ENCODE data around the gene FBN1.
A peak's percentile ranks its signal among the peaks of the same experiment; 100 is the strongest.

The FBN1 gene

GRCh38 chr15:48433226-48433886 is 212.2 kb downstream of the FBN1 start:
- H3K4me2 ChIP-seq (ENCODE audit: low read length, poor library complexity, severe bottlenecking), result no peak overlapping the region
- H2BK12ac ChIP-seq (ENCODE audit: low read length in 2 of 2), result no peak overlapping the region
- no peak overlapping the region for H4K91ac ChIP-seq (ENCODE audit: low read length)
- H3K4ac ChIP-seq (ENCODE audit: low read depth in 1 of 2, low read length in 2 of 2), result no peak overlapping the region
- peak overlapping the region; percentile 43 for H3K9ac ChIP-seq (ENCODE audit: low read length)
- H3K27me3 ChIP-seq (ENCODE audit: control insufficient read depth in 1 of 2, insufficient read depth in 1 of 2, low read length in 2 of 2), result no peaks in the 10 kb centered on the region
- H3K4me1 ChIP-seq (ENCODE audit: control insufficient read depth, insufficient read depth, low read depth, low read length), result no peaks in the 10 kb centered on the region
- H2AFZ ChIP-seq (ENCODE audit: low read depth, low read length), result no peak overlapping the region
- H2AK5ac ChIP-seq (ENCODE audit: low read length, severe bottlenecking), result no peak overlapping the region
- 80% methylated on average over 3 of the region's 3 CpGs for WGBS
- H2BK120ac ChIP-seq (ENCODE audit: low read depth, low read length), result no peak overlapping the region
- no peak overlapping the region for H2BK5ac ChIP-seq (ENCODE audit: low read depth, low read length, poor library complexity, severe bottlenecking)
- H3K36me3 ChIP-seq (ENCODE audit: control insufficient read depth in 1 of 2, insufficient read depth in 2 of 2, low read depth in 1 of 2, low read length in 2 of 2), result peaks cover 29 to 96% of the 10 kb centered on the region in 2 experiments
- H2BK15ac ChIP-seq (ENCODE audit: low read depth, poor library complexity, severe bottlenecking), result no peak overlapping the region
- DNase-seq, result no peak
- H3K79me1 ChIP-seq (replicated peaks; ENCODE audit: low read length, poor library complexity, severe bottlenecking), result peaks cover 9% of the 10 kb centered on the region
- no peak overlapping the region for H3K14ac ChIP-seq (ENCODE audit: low read length in 2 of 2)
- no peak overlapping the region for H3K27ac ChIP-seq (ENCODE audit: low read length, poor library complexity, severe bottlenecking)
- no peaks in the 10 kb centered on the region for H3K9me3 ChIP-seq (ENCODE audit: control insufficient read depth, low read length)
- H3K23ac ChIP-seq (ENCODE audit: low read length in 2 of 2), result no peak overlapping the region
- no peak overlapping the region for H4K8ac ChIP-seq (ENCODE audit: low read length)
- no peak overlapping the region for H3K18ac ChIP-seq (ENCODE audit: low read depth in 1 of 2, low read length in 2 of 2)
- H3K4me3 ChIP-seq (ENCODE audit: insufficient read depth in 1 of 2, low read depth in 1 of 2, low read length in 2 of 2), result peak overlapping the region in 1 of 2 experiments; percentile 8

- Histone ChIP-seq H3K9me3 (ENCODE audit: control insufficient read depth, low read length) (no peaks in the 10 kb centered on the region), H2BK15ac (ENCODE audit: low read depth, poor library complexity, severe bottlenecking) (no peak overlapping the region), H4K8ac (ENCODE audit: low read length) (no peak overlapping the region), H3K36me3 (ENCODE audit: control insufficient read depth in 1 of 2, insufficient read depth in 2 of 2, low read depth in 1 of 2, low read length in 2 of 2) (peaks cover 31 to 96% of the 10 kb centered on the region in 2 experiments), H3K18ac (ENCODE audit: low read depth in 1 of 2, low read length in 2 of 2) (no peak overlapping the region), H3K23ac (ENCODE audit: low read length in 2 of 2) (no peak overlapping the region), H2AFZ (ENCODE audit: low read depth, low read length) (no peak overlapping the region), H3K79me1 (replicated peaks; ENCODE audit: low read length, poor library complexity, severe bottlenecking) (peaks cover 9% of the 10 kb centered on the region), H2AK5ac (ENCODE audit: low read length, severe bottlenecking) (no peak overlapping the region), H3K14ac (ENCODE audit: low read length in 2 of 2) (no peak overlapping the region), H4K91ac (ENCODE audit: low read length) (no peak overlapping the region), H2BK12ac (ENCODE audit: low read length in 2 of 2) (no peak overlapping the region), H2BK120ac (ENCODE audit: low read depth, low read length) (no peak overlapping the region), H3K4ac (ENCODE audit: low read depth in 1 of 2, low read length in 2 of 2) (no peak overlapping the region), H3K4me2 (ENCODE audit: low read length, poor library complexity, severe bottlenecking) (no peak overlapping the region), H3K4me3 (ENCODE audit: insufficient read depth in 1 of 2, low read depth in 1 of 2, low read length in 2 of 2) (no peak overlapping the region), H3K4me1 (ENCODE audit: control insufficient read depth, insufficient read depth, low read depth, low read length) (no peaks in the 10 kb centered on the region), H2BK5ac (ENCODE audit: low read depth, low read length, poor library complexity, severe bottlenecking) (no peak overlapping the region), H3K9ac (ENCODE audit: low read length) (peak overlapping the region; percentile 43), H3K27ac (ENCODE audit: low read length, poor library complexity, severe bottlenecking) (no peak overlapping the region), H3K27me3 (ENCODE audit: control insufficient read depth in 1 of 2, insufficient read depth in 1 of 2, low read length in 2 of 2) (no peaks in the 10 kb centered on the region)
- no peak for DNase-seq
- WGBS, result 90% methylated on average over 6 of the region's 7 CpGs
These were observed 212.8 kb downstream of the FBN1 start for GRCh38 chr15:48432688-48433087.

- Histone ChIP-seq H3K4me3 (ENCODE audit: insufficient read depth in 1 of 2, low read depth in 1 of 2, low read length in 2 of 2) (no peak overlapping the region), H4K8ac (ENCODE audit: low read length) (no peak overlapping the region), H3K4me2 (ENCODE audit: low read length, poor library complexity, severe bottlenecking) (no peak overlapping the region), H3K36me3 (ENCODE audit: control insufficient read depth in 1 of 2, insufficient read depth in 2 of 2, low read depth in 1 of 2, low read length in 2 of 2) (peaks cover 33 to 99% of the 10 kb centered on the region in 2 experiments), H2AFZ (ENCODE audit: low read depth, low read length) (no peak overlapping the region), H2AK5ac (ENCODE audit: low read length, severe bottlenecking) (no peak overlapping the region), H2BK15ac (ENCODE audit: low read depth, poor library complexity, severe bottlenecking) (no peak overlapping the region), H3K9ac (ENCODE audit: low read length) (peak overlapping the region; percentile 69), H3K18ac (ENCODE audit: low read depth in 1 of 2, low read length in 2 of 2) (no peak overlapping the region), H3K27ac (ENCODE audit: low read length, poor library complexity, severe bottlenecking) (no peak overlapping the region), H2BK120ac (ENCODE audit: low read depth, low read length) (no peak overlapping the region), H2BK5ac (ENCODE audit: low read depth, low read length, poor library complexity, severe bottlenecking) (no peak overlapping the region), H3K14ac (ENCODE audit: low read length in 2 of 2) (no peak overlapping the region), H3K23ac (ENCODE audit: low read length in 2 of 2) (no peak overlapping the region), H3K4ac (ENCODE audit: low read depth in 1 of 2, low read length in 2 of 2) (no peak overlapping the region), H3K9me3 (ENCODE audit: control insufficient read depth, low read length) (no peaks in the 10 kb centered on the region), H3K27me3 (ENCODE audit: control insufficient read depth in 1 of 2, insufficient read depth in 1 of 2, low read length in 2 of 2) (no peaks in the 10 kb centered on the region), H3K79me1 (replicated peaks; ENCODE audit: low read length, poor library complexity, severe bottlenecking) (peaks cover 13% of the 10 kb centered on the region), H2BK12ac (ENCODE audit: low read length in 2 of 2) (no peak overlapping the region), H4K91ac (ENCODE audit: low read length) (no peak overlapping the region), H3K4me1 (ENCODE audit: control insufficient read depth, insufficient read depth, low read depth, low read length) (peaks cover 5% of the 10 kb centered on the region)
- DNase-seq, result no peak
- WGBS, result 74% methylated on average over 6 of the region's 8 CpGs
These were observed 217.5 kb downstream of the FBN1 start for GRCh38 chr15:48427960-48428547.

- H3K79me1 ChIP-seq (replicated peaks; ENCODE audit: low read length, poor library complexity, severe bottlenecking), result peaks cover 13% of the 10 kb centered on the region
- H3K27me3 ChIP-seq (ENCODE audit: control insufficient read depth in 1 of 2, insufficient read depth in 1 of 2, low read length in 2 of 2), result no peaks in the 10 kb centered on the region
- H3K4ac ChIP-seq (ENCODE audit: low read depth in 1 of 2, low read length in 2 of 2), result no peak overlapping the region
- H3K27ac ChIP-seq (ENCODE audit: low read length, poor library complexity, severe bottlenecking), result no peak overlapping the region
- H2BK5ac ChIP-seq (ENCODE audit: low read depth, low read length, poor library complexity, severe bottlenecking), result no peak overlapping the region
- no peak overlapping the region for H3K14ac ChIP-seq (ENCODE audit: low read length in 2 of 2)
- no peak overlapping the region for H2AFZ ChIP-seq (ENCODE audit: low read depth, low read length)
- no peak overlapping the region for H2BK12ac ChIP-seq (ENCODE audit: low read length in 2 of 2)
- H3K4me3 ChIP-seq (ENCODE audit: insufficient read depth in 1 of 2, low read depth in 1 of 2, low read length in 2 of 2), result no peak overlapping the region
- peak overlapping the region; percentile 69 for H3K9ac ChIP-seq (ENCODE audit: low read length)
- H3K4me2 ChIP-seq (ENCODE audit: low read length, poor library complexity, severe bottlenecking), result no peak overlapping the region
- no peak overlapping the region for H4K8ac ChIP-seq (ENCODE audit: low read length)
- no peak overlapping the region for H2BK120ac ChIP-seq (ENCODE audit: low read depth, low read length)
- H2AK5ac ChIP-seq (ENCODE audit: low read length, severe bottlenecking), result no peak overlapping the region
- WGBS, result 88% methylated on average over 6 of the region's 6 CpGs
- no peak for DNase-seq
- H4K91ac ChIP-seq (ENCODE audit: low read length), result no peak overlapping the region
- no peaks in the 10 kb centered on the region for H3K9me3 ChIP-seq (ENCODE audit: control insufficient read depth, low read length)
- H2BK15ac ChIP-seq (ENCODE audit: low read depth, poor library complexity, severe bottlenecking), result no peak overlapping the region
- peaks cover 34 to 99% of the 10 kb centered on the region in 2 experiments for H3K36me3 ChIP-seq (ENCODE audit: control insufficient read depth in 1 of 2, insufficient read depth in 2 of 2, low read depth in 1 of 2, low read length in 2 of 2)
- H3K23ac ChIP-seq (ENCODE audit: low read length in 2 of 2), result no peak overlapping the region
- H3K18ac ChIP-seq (ENCODE audit: low read depth in 1 of 2, low read length in 2 of 2), result no peak overlapping the region
- peaks cover 5% of the 10 kb centered on the region for H3K4me1 ChIP-seq (ENCODE audit: control insufficient read depth, insufficient read depth, low read depth, low read length)
These were observed 218.0 kb downstream of the FBN1 start for GRCh38 chr15:48427479-48427878.

Measured in mesenchymal stem cell (in vitro differentiated cells and primary cell).